ENCODE data around the gene FOXJ3. TPM values are rescaled to one million over a fixed set of nuclear protein-coding genes. Genes with fewer than 3 reads are reported as not detected.

FOXJ3 gene
- total RNA-seq, 1 donor: 37.3 TPM

DNA sequence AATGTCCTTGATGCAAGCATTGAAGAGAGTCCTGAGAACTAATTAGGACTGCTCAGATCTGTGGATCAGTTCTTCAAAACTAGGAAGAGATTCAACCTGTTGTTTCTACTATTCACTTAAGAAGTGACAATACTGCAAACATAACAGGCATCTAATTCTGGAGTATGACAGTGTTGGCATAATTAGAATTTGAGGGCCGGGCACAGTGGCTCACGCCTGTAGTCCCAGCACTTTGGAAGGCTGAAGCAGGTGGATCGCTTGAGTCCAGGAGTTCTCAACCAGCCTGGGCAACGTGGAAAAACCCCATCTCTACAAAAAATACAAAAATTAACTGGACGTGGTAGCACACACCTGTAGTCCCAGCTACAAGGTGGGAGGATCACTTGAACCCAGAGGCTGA is 8.0 kb upstream of the FOXJ3 start:
- no peak overlapping the region for H2AFZ ChIP-seq (ENCODE audit: low read length)
- no peaks in the 10 kb centered on the region for H3K79me2 ChIP-seq (ENCODE audit: insufficient read depth, low read length)
- H3K4me3 ChIP-seq (ENCODE audit: insufficient read depth, low read length): no peak overlapping the region
- H3K4me1 ChIP-seq (ENCODE audit: insufficient read depth, low read length): no peaks in the 10 kb centered on the region
- no peaks in the 10 kb centered on the region for H3K36me3 ChIP-seq (ENCODE audit: insufficient read depth, low read length)
- peaks cover 4% of the 10 kb centered on the region for H3K27me3 ChIP-seq (ENCODE audit: insufficient read depth, low read length)
- DNase-seq (ENCODE audit: insufficient read length, low spot score, missing footprints): no peak
- H3K9me3 ChIP-seq (ENCODE audit: low read depth, low read length): no peaks in the 10 kb centered on the region
- no peaks in the 10 kb centered on the region for H4K20me1 ChIP-seq (ENCODE audit: insufficient read depth, low read length)
- TF ChIP-seq, protein P1, sequence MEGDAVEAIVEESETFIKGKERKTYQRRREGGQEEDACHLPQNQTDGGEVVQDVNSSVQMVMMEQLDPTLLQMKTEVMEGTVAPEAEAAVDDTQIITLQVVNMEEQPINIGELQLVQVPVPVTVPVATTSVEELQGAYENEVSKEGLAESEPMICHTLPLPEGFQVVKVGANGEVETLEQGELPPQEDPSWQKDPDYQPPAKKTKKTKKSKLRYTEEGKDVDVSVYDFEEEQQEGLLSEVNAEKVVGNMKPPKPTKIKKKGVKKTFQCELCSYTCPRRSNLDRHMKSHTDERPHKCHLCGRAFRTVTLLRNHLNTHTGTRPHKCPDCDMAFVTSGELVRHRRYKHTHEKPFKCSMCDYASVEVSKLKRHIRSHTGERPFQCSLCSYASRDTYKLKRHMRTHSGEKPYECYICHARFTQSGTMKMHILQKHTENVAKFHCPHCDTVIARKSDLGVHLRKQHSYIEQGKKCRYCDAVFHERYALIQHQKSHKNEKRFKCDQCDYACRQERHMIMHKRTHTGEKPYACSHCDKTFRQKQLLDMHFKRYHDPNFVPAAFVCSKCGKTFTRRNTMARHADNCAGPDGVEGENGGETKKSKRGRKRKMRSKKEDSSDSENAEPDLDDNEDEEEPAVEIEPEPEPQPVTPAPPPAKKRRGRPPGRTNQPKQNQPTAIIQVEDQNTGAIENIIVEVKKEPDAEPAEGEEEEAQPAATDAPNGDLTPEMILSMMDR (IDR thresholded peaks at IDR 0.05; ENCODE audit: extremely low read depth, low read depth, low read length): no peak
- H3K27ac ChIP-seq (ENCODE audit: low read depth, low read length): no peak overlapping the region
- no peak overlapping the region for H3K4me2 ChIP-seq (ENCODE audit: insufficient read depth, low read length)

GRCh38 chr1:42340901-42341300 is 5.9 kb upstream of the FOXJ3 start:
- Histone ChIP-seq H3K27me3 (ENCODE audit: insufficient read depth, low read length) (peaks cover 4% of the 10 kb centered on the region), H3K4me3 (ENCODE audit: insufficient read depth, low read length) (no peak overlapping the region), H3K4me1 (ENCODE audit: insufficient read depth, low read length) (peaks cover 5% of the 10 kb centered on the region), H2AFZ (ENCODE audit: low read length) (no peak overlapping the region), H3K9me3 (ENCODE audit: low read depth, low read length) (no peaks in the 10 kb centered on the region), H4K20me1 (ENCODE audit: insufficient read depth, low read length) (no peaks in the 10 kb centered on the region), H3K36me3 (ENCODE audit: insufficient read depth, low read length) (no peaks in the 10 kb centered on the region), H3K79me2 (ENCODE audit: insufficient read depth, low read length) (no peaks in the 10 kb centered on the region), H3K4me2 (ENCODE audit: insufficient read depth, low read length) (no peak overlapping the region), H3K27ac (ENCODE audit: low read depth, low read length) (no peak overlapping the region)
- no peak for DNase-seq (ENCODE audit: insufficient read length, low spot score, missing footprints)
- TF ChIP-seq, protein P1 (IDR thresholded peaks at IDR 0.05; ENCODE audit: extremely low read depth, low read depth, low read length): no peak

- Histone ChIP-seq H2AFZ (ENCODE audit: low read length) (no peak overlapping the region), H3K4me1 (ENCODE audit: insufficient read depth, low read length) (peaks cover 5% of the 10 kb centered on the region), H3K36me3 (ENCODE audit: insufficient read depth, low read length) (no peaks in the 10 kb centered on the region), H3K79me2 (ENCODE audit: insufficient read depth, low read length) (no peaks in the 10 kb centered on the region), H3K4me2 (ENCODE audit: insufficient read depth, low read length) (no peak overlapping the region), H3K4me3 (ENCODE audit: insufficient read depth, low read length) (no peak overlapping the region), H3K27ac (ENCODE audit: low read depth, low read length) (no peak overlapping the region), H3K27me3 (ENCODE audit: insufficient read depth, low read length) (no peaks in the 10 kb centered on the region), H3K9me3 (ENCODE audit: low read depth, low read length) (no peaks in the 10 kb centered on the region), H4K20me1 (ENCODE audit: insufficient read depth, low read length) (no peaks in the 10 kb centered on the region)
- TF ChIP-seq, protein P1 (IDR thresholded peaks at IDR 0.05; ENCODE audit: extremely low read depth, low read depth, low read length): no peak
- DNase-seq (ENCODE audit: insufficient read length, low spot score, missing footprints): no peak
Observed at GRCh38 chr1:42340093-42340492, 5.1 kb upstream of the FOXJ3 start.

DNA sequence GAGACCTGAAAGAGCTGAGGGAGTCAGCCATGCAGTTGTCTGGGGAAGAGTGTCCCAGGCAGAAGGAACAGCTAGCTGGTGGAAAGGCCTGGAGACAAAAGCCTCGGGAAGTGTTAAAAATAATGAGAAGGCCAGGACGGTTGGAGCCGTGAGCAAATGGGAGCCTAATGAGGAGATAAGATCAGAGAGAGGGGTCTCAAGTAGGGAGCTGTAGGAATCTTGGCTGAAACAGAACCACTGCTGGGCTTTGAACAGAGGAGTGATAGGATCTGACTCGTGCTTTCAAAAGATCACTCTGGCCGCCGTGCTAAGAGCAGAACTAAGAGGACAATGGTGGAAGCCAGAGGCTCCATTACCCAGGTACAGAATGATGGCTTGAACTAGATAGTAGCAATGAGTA is 1.9 kb upstream of the FOXJ3 start:
- Histone ChIP-seq H4K20me1 (ENCODE audit: insufficient read depth, low read length) (peaks cover 22% of the 10 kb centered on the region), H3K4me2 (ENCODE audit: insufficient read depth, low read length) (no peak overlapping the region), H2AFZ (ENCODE audit: low read length) (no peak overlapping the region), H3K4me1 (ENCODE audit: insufficient read depth, low read length) (peaks cover 19% of the 10 kb centered on the region), H3K79me2 (ENCODE audit: insufficient read depth, low read length) (peaks cover 30% of the 10 kb centered on the region), H3K9me3 (ENCODE audit: low read depth, low read length) (no peaks in the 10 kb centered on the region), H3K27me3 (ENCODE audit: insufficient read depth, low read length) (no peaks in the 10 kb centered on the region), H3K27ac (ENCODE audit: low read depth, low read length) (no peak overlapping the region), H3K36me3 (ENCODE audit: insufficient read depth, low read length) (no peaks in the 10 kb centered on the region), H3K4me3 (ENCODE audit: insufficient read depth, low read length) (no peak overlapping the region)
- DNase-seq (ENCODE audit: insufficient read length, low spot score, missing footprints): no peak
- TF ChIP-seq, protein P1 (IDR thresholded peaks at IDR 0.05; ENCODE audit: extremely low read depth, low read depth, low read length): no peak

All from osteoblast (primary cell).